Measurements from ENCODE around the gene ANKAR.
"Not testable (repeated sequence)": the region's sequence is repeated elsewhere in the genome, so short reads cannot be mapped to it uniquely, and the experiment has no call there.

The ANKAR gene

GRCh38 chr2:189648846-189649509 is 25.5 kb upstream of the ANKAR start:
- no peak overlapping the region for H3K4me3 ChIP-seq (ENCODE audit: low read length)
- H3K27me3 ChIP-seq (ENCODE audit: control insufficient read depth, low read length): no peaks in the 10 kb centered on the region
- no peaks in the 10 kb centered on the region for H3K36me3 ChIP-seq (ENCODE audit: control insufficient read depth, low read length)
- H3K9me3 ChIP-seq (ENCODE audit: control insufficient read depth, insufficient read depth, low read length): peaks cover 7% of the 10 kb centered on the region
- no peaks in the 10 kb centered on the region for H3K4me1 ChIP-seq (ENCODE audit: control insufficient read depth, low read length)
- H3K9me2 ChIP-seq (replicated peaks; ENCODE audit: control insufficient read depth, low read length): no peaks in the 10 kb centered on the region
- no peaks in the 10 kb centered on the region for H4K20me1 ChIP-seq (ENCODE audit: control insufficient read depth, insufficient read depth, low read depth, low read length)
- no peaks in the 10 kb centered on the region for H3F3A ChIP-seq (ENCODE audit: control insufficient read depth, insufficient read depth)
- TF ChIP-seq CTCF (IDR thresholded peaks at IDR 0.05; ENCODE audit: low read depth, low read length, poor library complexity, severe bottlenecking): no peak
- TF ChIP-seq EZH2phosphoT487 (IDR thresholded peaks at IDR 0.05; ENCODE audit: borderline replicate concordance, low read length): no peak
- H3K4me2 ChIP-seq (ENCODE audit: low read length): no peak overlapping the region
- no peak overlapping the region for H3K27ac ChIP-seq (ENCODE audit: low read depth, low read length)
- no peaks in the 10 kb centered on the region for H3K79me2 ChIP-seq (ENCODE audit: control insufficient read depth, low read length)

- H3K4me1 ChIP-seq (ENCODE audit: control insufficient read depth, low read length): no peaks in the 10 kb centered on the region
- TF ChIP-seq CTCF (IDR thresholded peaks at IDR 0.05; ENCODE audit: low read depth, low read length, poor library complexity, severe bottlenecking) (no peak), EZH2phosphoT487 (IDR thresholded peaks at IDR 0.05; ENCODE audit: borderline replicate concordance, low read length) (no peak)
- H4K20me1 ChIP-seq (ENCODE audit: control insufficient read depth, insufficient read depth, low read depth, low read length): no peaks in the 10 kb centered on the region
- H3K79me2 ChIP-seq (ENCODE audit: control insufficient read depth, low read length): no peaks in the 10 kb centered on the region
- no peaks in the 10 kb centered on the region for H3K27me3 ChIP-seq (ENCODE audit: control insufficient read depth, low read length)
- H3K4me2 ChIP-seq (ENCODE audit: low read length): no peak overlapping the region
- no peaks in the 10 kb centered on the region for H3F3A ChIP-seq (ENCODE audit: control insufficient read depth, insufficient read depth)
- no peak overlapping the region for H3K27ac ChIP-seq (ENCODE audit: low read depth, low read length)
- H3K9me3 ChIP-seq (ENCODE audit: control insufficient read depth, insufficient read depth, low read length): peaks cover 7% of the 10 kb centered on the region
- no peaks in the 10 kb centered on the region for H3K36me3 ChIP-seq (ENCODE audit: control insufficient read depth, low read length)
- no peak overlapping the region for H3K4me3 ChIP-seq (ENCODE audit: low read length)
- no peaks in the 10 kb centered on the region for H3K9me2 ChIP-seq (replicated peaks; ENCODE audit: control insufficient read depth, low read length)
Measured at GRCh38 chr2:189651284-189651683, 23.2 kb upstream of the ANKAR start.

- H3K27me3 ChIP-seq (ENCODE audit: control insufficient read depth, low read length); H4K20me1 ChIP-seq (ENCODE audit: control insufficient read depth, insufficient read depth, low read depth, low read length); H3K9me2 ChIP-seq (replicated peaks; ENCODE audit: control insufficient read depth, low read length); H3K9me3 ChIP-seq (ENCODE audit: control insufficient read depth, insufficient read depth, low read length); H3K27ac ChIP-seq (ENCODE audit: low read depth, low read length); H3K36me3 ChIP-seq (ENCODE audit: control insufficient read depth, low read length); H3F3A ChIP-seq (ENCODE audit: control insufficient read depth, insufficient read depth); H3K4me2 ChIP-seq (ENCODE audit: low read length); H3K4me3 ChIP-seq (ENCODE audit: low read length); H3K79me2 ChIP-seq (ENCODE audit: control insufficient read depth, low read length): not testable (repeated sequence)
- peaks cover 12% of the 10 kb centered on the region for H3K4me1 ChIP-seq (ENCODE audit: control insufficient read depth, low read length)
Measured at GRCh38 chr2:189653464-189653863, 21.0 kb upstream of the ANKAR start.

- Histone ChIP-seq H3K27ac (ENCODE audit: low read depth, low read length) (no peak overlapping the region), H3K9me2 (replicated peaks; ENCODE audit: control insufficient read depth, low read length) (no peaks in the 10 kb centered on the region), H3K4me1 (ENCODE audit: control insufficient read depth, low read length) (peaks cover 17% of the 10 kb centered on the region), H3F3A (ENCODE audit: control insufficient read depth, insufficient read depth) (no peaks in the 10 kb centered on the region), H3K9me3 (ENCODE audit: control insufficient read depth, insufficient read depth, low read length) (peaks cover 7% of the 10 kb centered on the region), H3K36me3 (ENCODE audit: control insufficient read depth, low read length) (no peaks in the 10 kb centered on the region), H4K20me1 (ENCODE audit: control insufficient read depth, insufficient read depth, low read depth, low read length) (no peaks in the 10 kb centered on the region), H3K27me3 (ENCODE audit: control insufficient read depth, low read length) (no peaks in the 10 kb centered on the region), H3K4me2 (ENCODE audit: low read length) (no peak overlapping the region), H3K4me3 (ENCODE audit: low read length) (no peak overlapping the region), H3K79me2 (ENCODE audit: control insufficient read depth, low read length) (no peaks in the 10 kb centered on the region)
- TF ChIP-seq CTCF (IDR thresholded peaks at IDR 0.05; ENCODE audit: low read depth, low read length, poor library complexity, severe bottlenecking) (no peak), EZH2phosphoT487 (IDR thresholded peaks at IDR 0.05; ENCODE audit: borderline replicate concordance, low read length) (no peak)
Measured at GRCh38 chr2:189654641-189655040, 19.8 kb upstream of the ANKAR start.

Data from DOHH2 (cell line).